Ovary (tissue), 3 donors: ENCODE results near the gene BLID.

Source experiments
- EP300 ChIP-seq: sonication (generic); formaldehyde crosslinking; IDR thresholded peaks from one replicate; pipeline ENCODE4 v1.6.1; 2017; ENCODE audit warnings: antibody characterized with exemption
- TF ChIP-seq, protein P1 (sequence below), 3 donors: fragments of 450-650 bp in 2 of 3; fragments of 200-600 bp in 1 of 3; IDR thresholded peaks; one replicate each; pipeline versions ENCODE4 v1.5.1 to v1.8.0; 2016 to 2022; ENCODE audit warnings: antibody characterized with exemption in 3 of 3, mild to moderate bottlenecking in 1 of 3
- donor health status: DM: no; HTN: no; CAD: no.

GRCh38 chr11:122150216-122151124 is 34.5 kb upstream of the BLID start:
- TF ChIP-seq EP300: no peak
- TF ChIP-seq, protein P1, sequence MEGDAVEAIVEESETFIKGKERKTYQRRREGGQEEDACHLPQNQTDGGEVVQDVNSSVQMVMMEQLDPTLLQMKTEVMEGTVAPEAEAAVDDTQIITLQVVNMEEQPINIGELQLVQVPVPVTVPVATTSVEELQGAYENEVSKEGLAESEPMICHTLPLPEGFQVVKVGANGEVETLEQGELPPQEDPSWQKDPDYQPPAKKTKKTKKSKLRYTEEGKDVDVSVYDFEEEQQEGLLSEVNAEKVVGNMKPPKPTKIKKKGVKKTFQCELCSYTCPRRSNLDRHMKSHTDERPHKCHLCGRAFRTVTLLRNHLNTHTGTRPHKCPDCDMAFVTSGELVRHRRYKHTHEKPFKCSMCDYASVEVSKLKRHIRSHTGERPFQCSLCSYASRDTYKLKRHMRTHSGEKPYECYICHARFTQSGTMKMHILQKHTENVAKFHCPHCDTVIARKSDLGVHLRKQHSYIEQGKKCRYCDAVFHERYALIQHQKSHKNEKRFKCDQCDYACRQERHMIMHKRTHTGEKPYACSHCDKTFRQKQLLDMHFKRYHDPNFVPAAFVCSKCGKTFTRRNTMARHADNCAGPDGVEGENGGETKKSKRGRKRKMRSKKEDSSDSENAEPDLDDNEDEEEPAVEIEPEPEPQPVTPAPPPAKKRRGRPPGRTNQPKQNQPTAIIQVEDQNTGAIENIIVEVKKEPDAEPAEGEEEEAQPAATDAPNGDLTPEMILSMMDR (IDR thresholded peaks at IDR 0.05): no peak
